Esophagus squamous epithelium (tissue), 5 donors: ENCODE measurements around the gene ADAM19. TPM values are rescaled to one million over a fixed set of nuclear protein-coding genes. Genes with fewer than 3 reads are reported as not detected.

Source experiments
- DNase-seq: peaks from one replicate; lab custom pipeline; 2025; lab: John Stamatoyannopoulos, UW
- H3K27ac ChIP-seq, 4 donors: fragments of 200-600 bp; sonication (generic); one replicate each; pipeline ENCODE4 v1.5.1; 2016 to 2019; ENCODE audit warnings: mild to moderate bottlenecking in 1 of 4
- H3K27me3 ChIP-seq, 4 donors: fragments of 200-600 bp; sonication (generic); 1 replicate in 3 of 4; 2 replicates in 1 of 4; pipeline versions ENCODE4 v1.5.1 to v1.6.0; 2017 to 2021; ENCODE audit warnings: antibody characterized with exemption in 1 of 4
- H3K36me3 ChIP-seq, 3 donors: fragments of 200-600 bp; sonication (generic); one replicate each; pipeline ENCODE4 v1.5.1; 2016 to 2019
- H3K4me1 ChIP-seq, 3 donors: fragments of 200-600 bp; sonication (generic); one replicate each; pipeline ENCODE4 v1.5.1; 2017 to 2019
- H3K4me3 ChIP-seq, 4 donors: fragments of 200-600 bp; sonication (generic); 1 replicate in 3 of 4; 2 replicates in 1 of 4; pipeline ENCODE4 v1.5.1; 2016 to 2019; ENCODE audit warnings: mild to moderate bottlenecking in 2 of 4, moderate library complexity in 1 of 4
- H3K9me3 ChIP-seq, 3 donors: fragments of 200-600 bp; sonication (generic); one replicate each; pipeline ENCODE4 v1.5.1; 2016 to 2019
- POLR2A ChIP-seq, 4 donors: fragments of 450-650 bp; IDR thresholded peaks; one replicate each; pipeline ENCODE4 v1.6.1; 2017; ENCODE audit warnings: antibody characterized with exemption in 4 of 4, mild to moderate bottlenecking in 4 of 4, moderate library complexity in 3 of 4
- WGBS, 2 donors: methylation state at CpG; one replicate each; pipeline ENCODE4 v1.1.5; 2018; 5-methylcytosine and 5-hydroxymethylcytosine counted together
- intact Hi-C: fragments of 100-400 bp; cut with DNase I; formaldehyde crosslinking; loops from one replicate; pipeline ENCODE4 v1.15.0; 2022
- total RNA-seq, 4 donors: library from RNA; depleted of rRNA; stranded (reverse); fragments of >200 nt; gene quantifications; one replicate each; pipeline ENCODE4 v1.1.0, GENCODE V29; 2016
- TF ChIP-seq, protein P1 (sequence below), 6 experiments: fragments of 450-650 bp in 4 of 6; fragments of 200-600 bp in 2 of 6; sonication (generic) in 2 of 6; IDR thresholded peaks; one replicate each; pipeline ENCODE4 v1.5.1; 2016 to 2019; ENCODE audit warnings: antibody characterized with exemption in 6 of 6, mild to moderate bottlenecking in 4 of 6, moderate library complexity in 4 of 6
- donor health status: DM: yes; HTN: yes; CAD: no.

Gene ADAM19
- total RNA-seq, 4 donors from 2014 or later, result 1.9 to 11.6 (median 4.3) TPM

DNA sequence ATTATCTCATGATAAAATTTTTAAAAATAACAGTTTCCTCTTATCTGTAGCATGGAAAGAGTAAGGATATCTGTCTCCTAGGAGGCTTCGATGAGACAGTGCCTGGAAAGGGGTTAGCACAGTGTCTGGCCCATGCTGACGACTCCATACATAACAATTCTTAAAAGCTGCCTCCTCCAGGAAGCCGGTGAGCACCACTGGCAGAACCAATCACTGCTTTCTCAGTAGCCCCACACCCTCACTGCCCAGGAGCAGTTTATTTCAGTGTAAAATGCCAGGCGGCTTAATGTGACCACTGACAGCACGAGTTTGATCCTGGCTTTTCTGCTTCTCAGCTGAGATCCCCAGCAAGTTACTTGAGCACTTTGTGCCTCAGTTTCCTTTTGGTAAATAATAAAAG, 116.7 kb downstream of the ADAM19 start:
- Histone ChIP-seq H3K9me3 (no peaks in the 10 kb centered on the region), H3K36me3 (no peaks in the 10 kb centered on the region), H3K4me3 (no peak overlapping the region), H3K27me3 (peaks cover 0 to 13% (median 0%) of the 10 kb centered on the region in 4 donors), H3K4me1 (peaks cover 4 to 50% (median 24%) of the 10 kb centered on the region in 3 donors), H3K27ac (no peak overlapping the region)
- no peak for TF ChIP-seq POLR2A (IDR thresholded peaks at IDR 0.05)
- TF ChIP-seq, protein P1, sequence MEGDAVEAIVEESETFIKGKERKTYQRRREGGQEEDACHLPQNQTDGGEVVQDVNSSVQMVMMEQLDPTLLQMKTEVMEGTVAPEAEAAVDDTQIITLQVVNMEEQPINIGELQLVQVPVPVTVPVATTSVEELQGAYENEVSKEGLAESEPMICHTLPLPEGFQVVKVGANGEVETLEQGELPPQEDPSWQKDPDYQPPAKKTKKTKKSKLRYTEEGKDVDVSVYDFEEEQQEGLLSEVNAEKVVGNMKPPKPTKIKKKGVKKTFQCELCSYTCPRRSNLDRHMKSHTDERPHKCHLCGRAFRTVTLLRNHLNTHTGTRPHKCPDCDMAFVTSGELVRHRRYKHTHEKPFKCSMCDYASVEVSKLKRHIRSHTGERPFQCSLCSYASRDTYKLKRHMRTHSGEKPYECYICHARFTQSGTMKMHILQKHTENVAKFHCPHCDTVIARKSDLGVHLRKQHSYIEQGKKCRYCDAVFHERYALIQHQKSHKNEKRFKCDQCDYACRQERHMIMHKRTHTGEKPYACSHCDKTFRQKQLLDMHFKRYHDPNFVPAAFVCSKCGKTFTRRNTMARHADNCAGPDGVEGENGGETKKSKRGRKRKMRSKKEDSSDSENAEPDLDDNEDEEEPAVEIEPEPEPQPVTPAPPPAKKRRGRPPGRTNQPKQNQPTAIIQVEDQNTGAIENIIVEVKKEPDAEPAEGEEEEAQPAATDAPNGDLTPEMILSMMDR (IDR thresholded peaks at IDR 0.05), result no peak
- DNase-seq, result no peak
- intact Hi-C loops, result no loop called here
- 81 to 93% methylated on average over 5 of the region's 5 CpGs for WGBS, 2 donors

- 87 to 88% methylated on average over 5 of the region's 5 CpGs for WGBS, 2 donors
- Histone ChIP-seq H3K4me3 (no peak overlapping the region), H3K27ac (no peak overlapping the region), H3K9me3 (no peaks in the 10 kb centered on the region), H3K27me3 (peaks cover 0 to 13% (median 0%) of the 10 kb centered on the region in 4 donors), H3K36me3 (no peaks in the 10 kb centered on the region), H3K4me1 (peaks cover 0 to 36% (median 11%) of the 10 kb centered on the region in 3 donors)
- no peak for TF ChIP-seq POLR2A (IDR thresholded peaks at IDR 0.05)
- TF ChIP-seq, protein P1 (IDR thresholded peaks at IDR 0.05), result no peak
- DNase-seq, result no peak
- intact Hi-C loops, result no loop called here
These were observed 118.2 kb downstream of the ADAM19 start for GRCh38 chr5:157457391-157457790.

GRCh38 chr5:157456301-157456700, 119.3 kb downstream of the ADAM19 start:
- WGBS, 2 donors, result 50 to 98% methylated on average over 2 to 4 of the region's 5 CpGs
- peaks cover 0 to 26% (median 11%) of the 10 kb centered on the region in 3 donors for H3K4me1 ChIP-seq

DNA sequence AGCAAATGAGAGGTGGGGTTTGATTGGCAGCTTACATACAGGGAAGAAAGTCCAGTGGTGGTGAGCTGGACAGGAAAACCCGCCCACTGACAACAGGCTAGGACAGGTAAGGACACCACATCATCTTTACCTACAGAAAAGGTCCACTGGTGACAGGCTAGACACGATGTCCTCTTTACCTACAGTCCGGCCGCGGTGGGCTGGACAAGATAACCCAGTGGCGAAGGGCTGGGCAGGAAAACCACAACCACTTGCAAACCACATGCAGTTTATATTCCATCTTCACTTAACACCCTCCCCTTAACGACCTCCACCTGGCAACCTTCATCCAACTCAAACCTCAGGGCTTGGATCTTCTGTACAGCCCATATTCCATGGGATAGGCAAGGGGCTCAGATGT, 120.5 kb downstream of the ADAM19 start:
- peaks cover 0 to 5% (median 0%) of the 10 kb centered on the region in 4 donors for H3K27me3 ChIP-seq
- H3K36me3 ChIP-seq, result no peaks in the 10 kb centered on the region
- TF ChIP-seq POLR2A (IDR thresholded peaks at IDR 0.05), result no peak
- TF ChIP-seq, protein P1 (IDR thresholded peaks at IDR 0.05), result no peak
- no peak for DNase-seq
- 71 to 79% methylated on average over 7 of the region's 7 CpGs for WGBS, 2 donors
- intact Hi-C loops, result no loop called here
- H3K9me3 ChIP-seq, result no peaks in the 10 kb centered on the region
- no peak overlapping the region for H3K4me3 ChIP-seq
- H3K27ac ChIP-seq, result no peak overlapping the region
- peaks cover 0 to 14% (median 5%) of the 10 kb centered on the region in 3 donors for H3K4me1 ChIP-seq

More at GRCh38 chr5:157456301-157456700, 119.3 kb downstream of the ADAM19 start:
- intact Hi-C loops, result no loop called here
- peaks cover 0 to 10% (median 0%) of the 10 kb centered on the region in 4 donors for H3K27me3 ChIP-seq
- no peak for TF ChIP-seq POLR2A (IDR thresholded peaks at IDR 0.05)
- TF ChIP-seq, protein P1 (IDR thresholded peaks at IDR 0.05), result no peak
- H3K36me3 ChIP-seq, result no peaks in the 10 kb centered on the region
- no peak overlapping the region for H3K4me3 ChIP-seq
- no peaks in the 10 kb centered on the region for H3K9me3 ChIP-seq
- DNase-seq, result no peak
- H3K27ac ChIP-seq, result no peak overlapping the region

GRCh38 chr5:157454273-157454672, 121.3 kb downstream of the ADAM19 start:
- Histone ChIP-seq H3K27ac (no peak overlapping the region), H3K36me3 (no peaks in the 10 kb centered on the region), H3K9me3 (no peaks in the 10 kb centered on the region), H3K4me1 (peaks cover 0 to 14% (median 2%) of the 10 kb centered on the region in 3 donors), H3K4me3 (no peak overlapping the region), H3K27me3 (no peaks in the 10 kb centered on the region)
- no peak for DNase-seq
- TF ChIP-seq POLR2A (IDR thresholded peaks at IDR 0.05), result no peak
- TF ChIP-seq, protein P1 (IDR thresholded peaks at IDR 0.05), result no peak
- 89 to 95% methylated on average over 6 to 7 of the region's 7 CpGs for WGBS, 2 donors
- intact Hi-C loops, result no loop called here
